ENCODE measurements around the gene C9orf50.

The C9orf50 gene

DNA sequence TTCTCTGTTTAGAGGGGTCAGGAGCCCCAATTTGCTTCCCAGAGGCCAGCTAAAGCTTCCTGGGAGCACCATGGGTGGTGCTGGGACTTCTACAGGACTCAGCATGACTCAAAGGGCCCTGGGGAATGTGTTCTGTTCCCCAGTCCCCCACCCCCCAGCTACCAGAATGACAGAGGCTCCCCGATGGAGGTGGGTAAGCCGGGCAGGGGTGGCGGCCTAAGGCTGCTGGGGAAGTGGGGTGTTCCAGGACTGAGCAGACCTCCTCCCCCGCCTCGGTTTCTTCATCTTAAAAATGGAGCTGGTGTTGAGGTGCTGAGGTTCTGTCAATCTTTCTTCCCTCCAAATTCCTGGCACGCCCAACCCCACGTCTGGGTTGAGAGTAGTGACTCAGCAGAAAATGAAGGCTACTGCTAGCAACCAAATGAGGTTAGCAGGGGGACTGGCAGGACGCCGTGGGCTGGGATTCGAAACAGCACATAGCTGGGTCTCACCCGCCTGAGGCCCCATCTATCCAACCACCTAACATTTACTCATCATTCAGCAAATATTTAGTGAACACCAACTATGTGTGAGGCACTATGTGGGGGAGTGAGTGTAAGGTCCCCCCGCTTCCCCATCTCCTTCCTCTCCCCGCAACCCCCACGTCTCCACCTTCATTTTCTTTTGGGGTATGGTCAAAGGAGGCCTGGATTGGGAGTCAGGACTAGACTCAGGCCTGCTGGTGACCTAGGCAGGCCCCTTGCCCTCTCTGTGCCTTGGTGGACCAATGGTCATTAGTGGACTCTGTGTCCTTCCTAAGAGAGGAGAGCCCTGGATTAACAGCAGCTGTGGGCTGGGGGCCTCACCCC lies 50.2 kb downstream of the C9orf50 start:
- no peak for TF ChIP-seq EZH2phosphoT487 (conservative IDR thresholded peaks at IDR 0.05; ENCODE audit: low read length)
- TF ChIP-seq, protein P1, sequence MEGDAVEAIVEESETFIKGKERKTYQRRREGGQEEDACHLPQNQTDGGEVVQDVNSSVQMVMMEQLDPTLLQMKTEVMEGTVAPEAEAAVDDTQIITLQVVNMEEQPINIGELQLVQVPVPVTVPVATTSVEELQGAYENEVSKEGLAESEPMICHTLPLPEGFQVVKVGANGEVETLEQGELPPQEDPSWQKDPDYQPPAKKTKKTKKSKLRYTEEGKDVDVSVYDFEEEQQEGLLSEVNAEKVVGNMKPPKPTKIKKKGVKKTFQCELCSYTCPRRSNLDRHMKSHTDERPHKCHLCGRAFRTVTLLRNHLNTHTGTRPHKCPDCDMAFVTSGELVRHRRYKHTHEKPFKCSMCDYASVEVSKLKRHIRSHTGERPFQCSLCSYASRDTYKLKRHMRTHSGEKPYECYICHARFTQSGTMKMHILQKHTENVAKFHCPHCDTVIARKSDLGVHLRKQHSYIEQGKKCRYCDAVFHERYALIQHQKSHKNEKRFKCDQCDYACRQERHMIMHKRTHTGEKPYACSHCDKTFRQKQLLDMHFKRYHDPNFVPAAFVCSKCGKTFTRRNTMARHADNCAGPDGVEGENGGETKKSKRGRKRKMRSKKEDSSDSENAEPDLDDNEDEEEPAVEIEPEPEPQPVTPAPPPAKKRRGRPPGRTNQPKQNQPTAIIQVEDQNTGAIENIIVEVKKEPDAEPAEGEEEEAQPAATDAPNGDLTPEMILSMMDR (IDR thresholded peaks at IDR 0.05; ENCODE audit: insufficient read depth, low read length, poor library complexity, severe bottlenecking), result no peak
- Histone ChIP-seq H4K20me1 (ENCODE audit: low read depth, low read length) (no peaks in the 10 kb centered on the region), H3K36me3 (ENCODE audit: low read length) (no peaks in the 10 kb centered on the region), H3K9me3 (ENCODE audit: insufficient read depth, low read length) (peaks cover 4% of the 10 kb centered on the region; the same call in 1 of the 2 replicates), H3K4me3 (ENCODE audit: insufficient read depth, low read length, poor library complexity, severe bottlenecking) (no peak overlapping the region), H3K27ac (ENCODE audit: low read depth, low read length) (no peak overlapping the region), H3K9me2 (replicated peaks; ENCODE audit: insufficient read depth, low read length) (no peaks in the 10 kb centered on the region), H3K9ac (ENCODE audit: low read length) (no peak overlapping the region), H3K4me2 (ENCODE audit: low read depth, low read length, poor library complexity, severe bottlenecking) (no peak overlapping the region), H3K79me2 (ENCODE audit: insufficient read depth, low read length) (no peaks in the 10 kb centered on the region), H3K27me3 (ENCODE audit: low read length) (no peaks in the 10 kb centered on the region), H3F3A (ENCODE audit: insufficient read depth) (no peaks in the 10 kb centered on the region), H2AFZ (ENCODE audit: low read depth, low read length, severe bottlenecking) (no peak overlapping the region)

DNA sequence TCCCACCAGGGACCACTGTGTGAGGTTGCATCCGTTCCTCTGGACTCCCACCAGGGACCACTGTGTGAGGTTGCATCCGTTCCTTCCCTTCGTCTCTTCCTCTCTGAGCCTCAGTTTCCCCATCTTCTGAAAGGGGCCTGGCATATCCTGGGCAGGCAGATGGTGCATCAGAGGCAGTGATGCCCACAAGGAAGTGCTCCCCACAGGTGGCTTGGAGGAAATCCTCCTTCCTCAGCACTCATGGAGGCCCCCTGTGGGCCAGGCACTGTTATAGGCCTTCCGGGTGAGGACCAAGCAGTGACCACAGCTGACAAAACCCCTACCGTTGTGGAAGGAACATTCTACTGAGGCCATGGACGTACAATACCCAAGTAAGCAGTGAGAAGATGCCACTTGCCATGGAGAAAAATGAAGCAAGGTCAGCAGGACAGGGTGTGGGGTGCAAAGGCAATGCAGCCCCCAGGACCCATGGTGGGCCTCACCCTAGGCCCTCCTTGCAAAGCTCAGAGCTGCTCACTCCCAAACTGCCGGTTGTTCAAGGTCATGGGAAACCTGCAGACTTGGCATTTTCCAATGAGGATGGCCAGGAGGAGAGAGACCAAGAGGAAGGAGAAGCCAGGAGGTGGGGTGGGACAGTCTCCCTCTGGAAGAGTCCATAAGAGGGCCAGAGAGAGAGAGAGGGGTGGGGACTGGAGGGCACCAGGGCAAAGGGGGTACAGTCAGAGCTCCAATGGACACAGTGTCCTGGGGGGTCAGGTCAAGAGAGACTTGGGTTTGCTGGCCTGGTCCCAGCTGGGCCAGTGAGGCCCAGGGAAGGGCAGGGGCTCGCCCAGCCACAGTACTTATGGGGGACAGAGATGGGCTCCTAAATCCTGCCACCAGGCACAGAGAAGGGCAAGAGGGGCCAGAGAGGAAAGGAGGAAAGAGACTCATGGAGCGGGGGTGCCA lies 51.1 kb downstream of the C9orf50 start:
- Histone ChIP-seq H3K4me3 (ENCODE audit: insufficient read depth, low read length, poor library complexity, severe bottlenecking) (no peak overlapping the region), H3K9me3 (ENCODE audit: insufficient read depth, low read length) (peaks cover 4% of the 10 kb centered on the region; the same call in 1 of the 2 replicates), H3K4me2 (ENCODE audit: low read depth, low read length, poor library complexity, severe bottlenecking) (no peak overlapping the region), H2AFZ (ENCODE audit: low read depth, low read length, severe bottlenecking) (no peak overlapping the region), H4K20me1 (ENCODE audit: low read depth, low read length) (no peaks in the 10 kb centered on the region), H3K36me3 (ENCODE audit: low read length) (no peaks in the 10 kb centered on the region), H3K79me2 (ENCODE audit: insufficient read depth, low read length) (no peaks in the 10 kb centered on the region), H3K9ac (ENCODE audit: low read length) (no peak overlapping the region), H3K9me2 (replicated peaks; ENCODE audit: insufficient read depth, low read length) (no peaks in the 10 kb centered on the region), H3K27ac (ENCODE audit: low read depth, low read length) (no peak overlapping the region), H3K27me3 (ENCODE audit: low read length) (no peaks in the 10 kb centered on the region), H3F3A (ENCODE audit: insufficient read depth) (no peaks in the 10 kb centered on the region)
- TF ChIP-seq, protein P1 (IDR thresholded peaks at IDR 0.05; ENCODE audit: insufficient read depth, low read length, poor library complexity, severe bottlenecking), result no peak
- TF ChIP-seq EZH2phosphoT487 (conservative IDR thresholded peaks at IDR 0.05; ENCODE audit: low read length), result no peak

DNA sequence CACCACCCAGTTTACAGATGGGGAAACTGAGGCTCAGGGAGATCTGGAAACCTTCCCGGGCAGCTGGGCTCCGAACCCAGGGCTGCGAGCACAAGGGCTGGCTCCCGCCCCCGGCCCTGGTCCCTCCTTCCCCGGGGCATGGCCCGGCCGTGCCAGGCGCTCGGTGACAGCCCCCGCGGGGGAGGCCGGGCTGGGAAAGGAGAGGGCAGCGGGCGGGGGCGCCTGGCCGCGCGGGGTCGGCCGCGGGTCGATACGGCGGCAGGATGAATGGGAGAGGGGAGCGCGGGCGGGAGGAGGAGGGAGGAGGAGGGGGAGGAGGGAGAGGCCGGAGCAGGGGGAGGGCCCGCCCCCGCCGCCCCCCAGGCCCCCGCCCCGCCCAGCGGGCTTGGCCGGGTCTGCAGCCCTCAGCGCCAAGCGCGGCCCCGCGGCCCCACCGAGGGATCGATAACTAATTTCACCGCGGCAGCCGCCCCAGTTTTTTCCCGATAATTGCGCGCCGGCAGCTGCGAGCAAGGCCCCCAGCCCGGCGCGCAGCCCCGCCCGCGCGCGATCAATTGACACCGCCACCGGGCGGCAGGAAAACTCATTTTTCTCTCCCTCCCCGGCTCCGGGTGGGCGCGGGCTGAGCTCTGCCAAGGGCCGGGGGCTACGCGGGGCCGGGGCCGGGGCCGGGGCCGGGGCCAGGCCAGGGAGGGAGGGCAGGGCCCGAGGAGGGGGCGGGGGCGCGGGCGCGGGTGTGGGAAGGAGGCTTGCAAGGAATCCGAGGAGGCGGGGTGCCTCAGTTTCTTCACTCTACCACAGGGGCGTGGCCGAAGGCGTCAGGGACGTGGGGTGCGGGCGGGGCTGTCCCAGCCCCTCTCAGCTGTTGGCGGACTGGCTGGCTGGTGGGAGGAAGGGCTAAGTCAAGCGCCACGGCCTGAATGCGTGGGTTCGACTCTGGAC lies 52.1 kb downstream of the C9orf50 start:
- Histone ChIP-seq H3K79me2 (ENCODE audit: insufficient read depth, low read length) (no peaks in the 10 kb centered on the region), H3K4me2 (ENCODE audit: low read depth, low read length, poor library complexity, severe bottlenecking) (no peak overlapping the region), H3K9ac (ENCODE audit: low read length) (no peak overlapping the region), H3K27me3 (ENCODE audit: low read length) (no peaks in the 10 kb centered on the region), H3F3A (ENCODE audit: insufficient read depth) (no peaks in the 10 kb centered on the region), H3K27ac (ENCODE audit: low read depth, low read length) (no peak overlapping the region), H3K9me2 (replicated peaks; ENCODE audit: insufficient read depth, low read length) (no peaks in the 10 kb centered on the region), H3K9me3 (ENCODE audit: insufficient read depth, low read length) (peaks cover 1% of the 10 kb centered on the region; the same call in 1 of the 2 replicates), H3K36me3 (ENCODE audit: low read length) (no peaks in the 10 kb centered on the region), H4K20me1 (ENCODE audit: low read depth, low read length) (no peaks in the 10 kb centered on the region), H2AFZ (ENCODE audit: low read depth, low read length, severe bottlenecking) (no peak overlapping the region), H3K4me3 (ENCODE audit: insufficient read depth, low read length, poor library complexity, severe bottlenecking) (no peak overlapping the region)
- TF ChIP-seq, protein P1 (IDR thresholded peaks at IDR 0.05; ENCODE audit: insufficient read depth, low read length, poor library complexity, severe bottlenecking), result no peak
- no peak for TF ChIP-seq EZH2phosphoT487 (conservative IDR thresholded peaks at IDR 0.05; ENCODE audit: low read length)

Data from SU-DHL-6 (cell line).